GM21526 (cell line): Measurements from ENCODE around the gene SPCS1.
"Not testable (repeated sequence)": the region's sequence is repeated elsewhere in the genome, so short reads cannot be mapped to it uniquely, and the experiment has no call there.

ENCODE experiments used
- ATAC-seq: cut with Tn5 transposase; IDR thresholded peaks from one replicate; pipeline ENCODE4 v1.9.1; 2021; ENCODE audit warnings: moderate library complexity; ENCODE audit not compliant: unreplicated experiment, low FRiP score

The SPCS1 gene

DNA sequence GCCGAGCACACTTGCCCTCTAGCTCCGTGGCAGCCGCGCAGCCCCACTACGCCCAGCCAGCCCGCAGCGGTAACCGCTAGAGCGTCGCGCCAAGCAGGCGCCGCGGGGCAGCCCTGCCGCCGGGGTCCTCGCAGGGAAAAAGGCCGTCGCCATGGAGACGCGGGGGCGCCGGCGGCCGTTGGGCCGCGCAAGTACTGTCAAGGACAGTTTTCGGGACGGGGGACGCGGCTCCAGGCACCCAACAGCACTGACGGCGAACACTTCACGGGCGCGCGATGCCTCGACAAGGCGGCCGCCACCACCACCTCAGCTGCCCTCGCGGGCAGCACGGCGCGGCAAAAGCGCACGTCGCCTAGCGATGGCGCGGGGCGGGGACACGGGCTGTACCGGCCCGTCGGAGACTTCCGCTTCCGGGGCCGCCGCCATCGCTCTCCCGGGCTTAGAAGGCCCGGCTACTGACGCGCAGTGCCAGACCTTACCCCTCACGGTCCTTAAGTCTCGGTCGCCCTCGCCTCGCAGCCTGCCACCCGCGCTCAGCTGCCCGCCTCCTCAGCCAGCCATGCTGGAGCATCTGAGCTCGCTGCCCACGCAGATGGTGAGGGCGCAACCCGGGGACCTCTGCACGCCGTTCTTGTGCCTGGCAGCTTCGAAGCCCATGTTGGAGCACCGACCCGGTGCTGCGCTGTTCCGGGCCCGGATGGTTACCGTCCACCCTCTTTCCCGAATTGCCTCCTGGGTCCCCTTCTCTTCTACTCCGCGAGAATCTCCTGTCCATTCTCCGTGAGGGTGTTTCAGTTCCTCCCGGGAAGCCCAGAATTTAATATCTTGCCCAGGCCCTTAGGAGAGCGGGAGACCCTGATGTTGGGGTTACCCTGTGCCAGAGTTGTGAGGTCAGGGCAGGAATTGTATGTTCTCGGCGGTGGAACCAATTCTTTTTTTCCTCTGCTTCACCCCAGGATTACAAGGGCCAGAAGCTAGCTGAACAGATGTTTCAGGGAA is at the start of gene SPCS1, which contains the start of gene GLT8D1:
Gene SPCS1 (plus strand): TSS at position 419 of the 999 bp plus-strand sequence. CDS start 141 bp downstream, at position 560.
Gene GLT8D1 (minus strand): TSS at position 104 of the 999 bp plus-strand sequence. CDS start 5,331 bp downstream, outside the sequence.
- ATAC-seq: peak; percentile 69

DNA sequence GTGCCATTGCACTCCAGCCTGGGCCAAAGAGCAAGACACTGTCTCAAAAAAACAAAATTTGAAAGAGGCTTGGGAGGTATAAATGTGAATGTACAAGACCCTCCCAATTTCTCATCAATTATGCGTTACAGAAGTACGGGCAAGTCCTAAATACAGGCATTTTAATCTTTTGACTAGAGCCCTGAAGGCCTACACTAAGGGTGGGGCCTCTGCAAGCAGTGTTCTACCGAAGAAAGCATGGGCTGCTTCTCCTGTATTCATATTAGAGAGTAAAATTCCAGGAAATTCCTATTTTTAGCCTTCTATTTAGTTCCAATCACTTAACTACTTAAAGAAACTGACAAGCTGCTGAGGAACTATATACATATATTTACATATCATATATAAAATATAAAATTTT is 45.9 kb upstream of the SPCS1 start:
- no peak for ATAC-seq

GRCh38 chr3:52663098-52663497 is 42.8 kb upstream of the SPCS1 start:
- ATAC-seq: no peak

DNA sequence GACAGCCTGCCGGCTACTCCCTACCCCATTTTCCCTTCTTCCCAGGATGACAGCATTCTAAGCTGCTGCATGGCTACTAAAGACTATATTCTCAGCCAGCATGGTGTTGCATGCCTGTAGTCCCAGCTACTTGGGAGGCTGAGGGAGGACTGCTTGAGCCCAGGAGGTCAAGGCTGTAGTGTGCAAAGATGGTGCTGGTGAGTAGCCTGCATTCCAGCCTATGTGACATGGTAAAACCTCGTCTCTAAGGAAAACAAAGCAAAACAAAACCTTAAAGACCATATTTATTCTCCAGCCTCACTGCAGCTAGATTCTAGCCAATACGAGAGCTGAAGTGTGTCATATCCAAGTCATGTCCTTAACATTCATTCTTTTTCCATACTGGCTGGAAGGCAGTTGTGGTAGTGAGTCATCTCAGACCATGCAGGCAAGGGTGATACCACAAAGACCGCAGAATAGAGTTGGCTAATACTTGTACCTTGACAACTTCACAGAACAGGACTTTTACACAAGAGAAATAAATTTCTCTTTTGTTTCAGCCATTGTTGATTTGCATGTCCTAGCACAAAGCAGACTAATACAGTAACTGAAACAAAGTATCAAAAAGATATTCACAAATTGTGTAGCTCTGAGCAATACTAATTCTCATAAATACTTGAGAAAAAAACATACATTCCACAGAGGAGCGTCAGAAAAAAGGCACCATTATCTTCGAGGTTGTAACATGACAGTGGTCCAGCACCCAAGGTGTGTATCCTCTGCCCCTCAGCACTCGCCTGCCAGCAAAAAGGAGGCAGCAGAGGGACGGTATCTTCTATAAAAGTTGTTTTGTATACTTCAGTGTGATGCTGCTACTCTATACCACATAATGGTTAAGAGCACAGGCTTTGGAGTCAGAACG is 35.0 kb upstream of the SPCS1 start:
- peak; percentile 76 for ATAC-seq

GRCh38 chr3:52671676-52672075 is 34.2 kb upstream of the SPCS1 start:
- ATAC-seq: no peak

GRCh38 chr3:52676201-52676600 is 29.7 kb upstream of the SPCS1 start:
- ATAC-seq: not testable (repeated sequence)

DNA sequence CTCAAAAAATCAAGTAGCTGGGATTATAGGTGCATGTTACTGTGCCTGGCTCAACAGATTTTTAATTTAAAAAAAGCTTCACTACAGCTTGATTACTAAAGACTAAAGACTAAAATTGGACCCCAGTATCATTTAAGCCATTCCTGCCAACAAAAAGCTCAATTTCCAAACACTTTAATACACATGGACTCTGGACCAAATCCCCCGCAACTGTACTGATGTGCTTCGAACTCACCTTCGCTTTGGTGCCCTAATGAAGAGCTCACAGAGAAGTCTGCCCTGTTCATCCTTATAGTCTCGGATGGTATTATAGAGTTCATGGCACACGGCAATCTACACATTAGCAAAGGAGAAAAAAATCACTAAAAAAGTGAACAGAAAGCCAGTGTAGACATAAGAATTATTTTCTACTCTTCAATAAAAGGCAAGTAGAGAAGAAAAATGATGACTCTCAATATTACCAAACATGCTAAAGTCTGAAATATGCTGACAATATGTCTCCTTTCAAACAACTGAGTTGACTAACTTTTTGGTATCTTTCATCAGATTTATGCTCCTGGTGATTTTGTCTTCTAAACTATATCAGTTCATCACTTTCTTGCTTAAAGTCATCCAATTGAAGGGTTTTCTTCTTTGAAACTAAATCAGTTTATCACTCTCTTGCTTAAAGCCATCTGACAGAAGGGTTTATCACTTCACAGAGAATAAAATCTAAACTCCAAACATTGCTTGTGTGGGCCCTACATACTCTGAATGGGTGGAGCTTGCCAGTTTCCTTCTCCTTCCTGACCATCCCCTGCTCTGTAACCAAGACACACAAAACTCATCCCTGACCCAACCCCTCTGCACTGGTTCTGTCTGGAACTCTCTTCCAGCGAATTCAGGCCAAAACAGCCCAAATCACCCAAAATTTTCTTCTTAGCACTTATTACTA is 27.4 kb upstream of the SPCS1 start:
- no peak for ATAC-seq

DNA sequence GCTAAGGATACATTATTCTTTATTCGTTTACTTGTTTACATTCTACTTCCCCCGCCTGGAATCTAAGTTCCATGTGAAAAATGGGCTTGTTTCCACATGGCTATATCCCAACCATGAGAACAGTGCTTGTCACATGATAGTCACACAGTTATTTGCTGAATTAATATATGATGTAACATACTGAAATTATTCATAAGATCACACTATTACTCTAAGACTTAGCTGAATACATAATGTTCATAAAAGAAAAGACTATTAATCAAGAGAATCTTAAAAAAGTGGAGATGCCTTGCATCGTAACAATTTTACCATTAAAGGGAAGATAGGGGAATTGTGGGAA is 26.7 kb upstream of the SPCS1 start:
- no peak for ATAC-seq

DNA sequence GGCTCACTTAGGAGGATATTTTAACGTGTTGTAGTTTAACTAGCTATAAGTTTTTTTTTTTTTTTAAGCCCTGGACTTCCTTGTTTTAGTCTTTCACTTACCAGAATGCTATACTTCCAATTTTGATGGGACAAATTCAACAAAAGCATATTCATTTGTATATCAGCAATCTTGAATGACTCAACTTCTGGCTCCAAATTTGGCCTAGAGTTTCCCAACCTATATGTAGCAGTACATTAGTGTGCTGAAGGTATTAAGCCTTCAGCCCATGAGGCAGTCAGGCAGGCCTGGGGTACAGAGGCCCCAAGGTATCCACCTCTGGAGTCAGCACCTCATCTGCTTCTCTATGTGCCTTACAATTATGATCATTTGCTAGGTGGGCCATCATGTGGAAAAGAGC is 26.1 kb upstream of the SPCS1 start:
- ATAC-seq: no peak

GRCh38 chr3:52681596-52681995 is 24.3 kb upstream of the SPCS1 start:
- ATAC-seq: no peak

DNA sequence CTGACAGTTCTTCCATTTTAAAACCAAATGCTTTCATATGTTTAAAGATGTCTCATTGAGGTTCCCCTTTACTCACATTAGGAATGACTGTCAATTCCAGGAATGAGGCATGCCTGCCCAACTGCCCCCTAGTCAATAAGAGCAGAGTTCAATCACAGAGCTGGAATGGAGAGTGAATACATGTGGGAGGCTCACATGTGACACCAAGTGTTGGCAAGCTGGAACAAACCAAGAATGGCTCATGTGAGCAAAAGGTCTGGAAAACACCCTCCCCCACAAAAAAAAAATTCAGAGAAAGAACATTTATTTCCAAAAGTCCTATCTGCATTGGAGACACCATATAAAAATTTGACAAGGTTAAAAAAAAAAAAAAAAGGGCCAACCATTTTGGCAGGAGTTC is 23.9 kb upstream of the SPCS1 start:
- no peak for ATAC-seq

DNA sequence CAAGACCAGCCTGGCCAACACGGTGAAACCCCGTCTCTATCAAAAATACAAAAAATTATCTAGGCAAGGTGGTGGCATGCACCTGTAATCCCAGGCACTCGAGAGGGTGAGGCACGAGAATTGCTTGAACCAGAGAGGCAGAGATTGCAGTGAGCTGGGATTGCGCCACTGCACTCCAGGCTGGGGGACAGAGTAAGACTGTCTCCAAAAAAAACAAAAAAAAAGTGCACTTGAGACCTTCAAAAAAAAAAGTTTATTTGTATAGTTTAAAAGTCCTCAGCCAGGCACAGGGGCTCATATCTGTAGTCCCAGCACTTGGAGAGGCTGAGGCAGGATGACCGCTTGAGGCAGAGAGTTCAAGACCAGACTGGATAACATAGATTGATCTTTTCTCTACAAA is 22.3 kb upstream of the SPCS1 start:
- ATAC-seq: no peak

- no peak for ATAC-seq
These were observed 21.7 kb upstream of the SPCS1 start for GRCh38 chr3:52684184-52684583.

DNA sequence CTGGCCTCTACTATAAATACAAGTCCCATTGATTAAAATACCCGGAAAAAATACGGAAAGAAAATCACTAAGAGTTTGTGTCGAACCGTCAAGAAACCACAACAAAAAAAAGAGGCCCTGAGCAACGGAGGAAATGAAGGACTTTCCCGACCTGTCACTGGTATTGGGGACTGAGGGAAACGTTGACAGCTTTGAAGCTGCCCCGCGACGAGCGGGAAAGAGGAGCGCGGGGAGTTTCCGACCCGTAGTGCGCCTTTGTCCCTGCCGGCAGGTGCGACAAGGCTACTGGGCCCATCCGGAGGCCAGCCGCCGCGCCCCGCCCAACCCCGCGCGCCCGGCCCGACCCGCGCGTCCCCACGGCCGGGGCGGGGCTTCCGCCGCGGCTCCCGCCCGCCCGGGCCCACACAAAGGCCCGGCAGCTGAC is 20.6 kb upstream of the SPCS1 start:
- peak; percentile 64 for ATAC-seq

DNA sequence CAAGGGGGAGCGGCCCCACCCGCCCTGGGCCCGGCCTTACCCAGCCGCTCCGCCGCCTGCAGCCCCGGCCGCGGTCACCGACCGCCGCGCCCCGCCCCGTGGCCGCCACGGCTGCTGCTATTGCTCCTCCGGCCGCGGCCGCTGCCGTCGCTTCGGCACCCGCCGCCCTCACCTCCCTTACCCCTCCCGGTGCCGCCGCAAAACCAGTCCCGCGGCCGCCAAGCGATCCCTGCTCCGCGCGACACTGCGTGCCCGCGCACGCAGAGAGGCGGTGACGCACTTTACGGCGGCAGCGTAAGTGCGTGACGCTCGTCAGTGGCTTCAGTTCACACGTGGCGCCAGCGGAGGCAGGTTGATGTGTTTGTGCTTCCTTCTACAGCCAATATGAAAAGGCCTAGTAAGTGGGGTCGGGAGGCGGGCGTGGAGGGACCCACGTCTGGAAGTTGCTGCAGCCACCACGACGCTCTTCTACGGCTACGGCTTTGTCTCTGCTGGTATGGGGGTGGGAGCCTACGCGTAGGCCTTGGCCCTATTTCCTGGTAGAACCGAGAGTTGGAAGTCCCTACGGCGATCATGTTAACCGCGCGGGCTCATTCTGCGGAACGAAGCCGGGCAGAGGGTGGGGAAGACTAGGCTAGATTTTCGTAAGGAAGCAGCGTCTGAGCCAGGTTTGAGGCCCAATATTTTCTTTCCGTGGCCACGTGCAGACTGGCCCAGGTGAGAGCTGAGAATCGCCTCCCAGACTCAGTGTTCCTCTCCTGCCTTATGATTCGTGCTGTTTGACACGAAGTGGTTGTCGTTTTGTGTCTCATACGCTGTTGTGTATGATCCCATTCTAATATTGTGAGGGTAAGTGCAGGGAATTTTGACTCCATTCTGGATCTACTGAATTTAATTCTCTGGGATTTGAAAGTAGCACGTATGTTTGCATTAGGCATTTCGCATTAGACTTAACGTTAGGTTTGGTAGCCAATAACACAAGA is 19.9 kb upstream of the SPCS1 start, which contains the start of the genes GNL3 and PBRM1:
Gene GNL3 (plus strand): TSS at position 324 of the 983 bp plus-strand sequence. CDS start 61 bp downstream, at position 385.
Gene PBRM1 (minus strand): TSS at position 205 of the 983 bp plus-strand sequence.
- peak; percentile 70 for ATAC-seq

GRCh38 chr3:52688266-52688665 is 17.6 kb upstream of the SPCS1 start:
- ATAC-seq: no peak

- ATAC-seq: no peak
These were observed 16.8 kb upstream of the SPCS1 start for GRCh38 chr3:52689151-52689550.

DNA sequence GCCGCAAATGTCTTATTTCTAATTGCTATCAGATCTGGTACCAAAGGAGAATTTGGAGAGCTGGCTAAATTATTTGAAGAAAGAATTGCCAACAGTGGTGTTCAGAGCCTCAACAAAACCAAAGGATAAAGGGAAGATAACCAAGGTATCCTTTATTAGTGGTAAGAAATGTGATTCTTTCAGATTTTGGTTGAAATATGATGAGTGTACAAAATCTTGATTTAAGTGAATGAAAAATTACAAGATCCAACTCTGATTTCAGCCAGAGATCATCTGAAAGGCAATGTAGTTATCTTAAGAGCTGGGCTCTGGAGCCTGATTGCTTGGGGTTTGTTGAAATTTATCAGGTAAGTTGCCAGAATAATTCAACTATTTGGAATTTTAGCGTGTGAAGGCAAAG is 15.3 kb upstream of the SPCS1 start:
- no peak for ATAC-seq

DNA sequence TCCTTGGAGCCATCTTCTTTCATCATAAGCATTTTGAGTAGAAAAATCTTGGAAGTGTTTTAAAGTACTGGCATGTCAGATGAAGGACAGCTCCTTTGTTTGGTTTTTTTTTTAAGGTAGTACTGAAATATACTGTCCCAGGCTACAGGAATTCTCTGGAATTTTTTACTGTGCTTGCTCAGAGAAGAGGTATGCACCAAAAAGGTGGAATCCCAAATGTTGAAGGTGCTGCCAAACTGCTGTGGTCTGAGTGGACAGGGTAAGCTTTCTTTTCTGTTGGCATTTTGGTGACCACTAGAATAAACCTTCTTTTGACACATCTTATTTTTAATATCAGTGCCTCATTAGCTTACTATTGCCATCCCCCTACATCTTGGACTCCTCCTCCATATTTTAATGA is 12.8 kb upstream of the SPCS1 start:
- no peak for ATAC-seq
